DMS 273 (cell line): ENCODE data around the gene PSMG3.
"Not testable (repeated sequence)": the region's sequence is repeated elsewhere in the genome, so short reads cannot be mapped to it uniquely, and the experiment has no call there.

Experiments
- DNase-seq: peaks from one replicate; lab custom pipeline; 2025; ENCODE audit not compliant: unreplicated experiment; lab: John Stamatoyannopoulos, UW

Gene PSMG3

DNA sequence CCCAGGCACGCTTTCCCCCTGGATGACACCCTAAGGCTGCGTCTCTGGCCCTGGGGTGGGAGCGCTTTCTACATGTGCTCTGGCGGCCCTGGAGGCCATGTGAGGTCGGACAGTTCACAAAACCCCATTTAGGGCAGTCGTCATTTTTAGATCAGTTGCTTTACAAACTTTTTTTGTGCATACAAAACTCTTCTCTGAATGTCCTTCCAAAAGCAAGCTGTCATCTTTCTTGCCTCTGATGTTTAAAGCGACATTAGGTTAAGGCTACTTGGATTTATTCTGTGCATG is 33.4 kb downstream of the PSMG3 start:
- no peak for DNase-seq

GRCh38 chr7:1535701-1536454 is 34.0 kb downstream of the PSMG3 start:
- DNase-seq = no peak

GRCh38 chr7:1535100-1535458 is 34.8 kb downstream of the PSMG3 start:
- no peak for DNase-seq

- no peak for DNase-seq
Measured at GRCh38 chr7:1534330-1535099, 35.3 kb downstream of the PSMG3 start.

DNA sequence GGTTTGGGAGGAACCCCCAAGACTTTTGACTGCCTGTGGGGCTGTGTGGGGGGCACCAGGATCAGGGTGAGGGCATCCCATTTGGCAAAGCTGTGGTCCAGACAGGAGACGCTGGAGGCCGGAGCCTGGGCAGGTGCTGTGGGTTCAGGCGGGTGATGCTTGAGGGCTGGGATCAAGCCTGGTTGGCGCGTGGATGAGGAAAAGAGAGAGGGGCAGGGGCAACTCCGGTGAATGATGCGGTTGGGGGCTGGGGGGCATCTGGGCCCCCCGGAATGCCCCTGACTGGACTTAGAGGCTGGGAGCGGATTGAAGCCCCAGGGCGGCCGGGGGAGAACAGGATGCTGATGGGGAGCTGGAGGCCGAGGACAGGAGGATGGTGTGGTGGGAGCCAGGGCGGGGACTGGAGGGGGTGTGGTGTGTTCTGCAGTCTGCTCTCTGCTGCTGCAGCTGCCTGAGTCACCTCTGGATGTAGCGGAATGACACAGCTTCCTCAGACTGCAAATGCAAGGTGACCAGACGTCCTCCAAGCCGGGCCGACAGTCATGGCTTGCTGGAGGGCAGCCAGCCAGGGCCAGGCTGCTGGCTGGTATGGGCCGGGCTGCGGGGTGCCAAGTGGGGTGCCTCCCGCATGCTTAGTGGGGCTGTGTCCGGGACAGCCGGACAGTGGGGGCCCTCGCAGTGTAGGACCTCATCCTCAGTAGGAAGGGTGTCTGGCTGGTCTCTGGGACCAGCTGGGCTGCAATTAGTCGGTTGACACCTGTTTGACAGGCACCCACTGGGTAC is 36.1 kb downstream of the PSMG3 start:
- DNase-seq = peak; percentile 50

DNA sequence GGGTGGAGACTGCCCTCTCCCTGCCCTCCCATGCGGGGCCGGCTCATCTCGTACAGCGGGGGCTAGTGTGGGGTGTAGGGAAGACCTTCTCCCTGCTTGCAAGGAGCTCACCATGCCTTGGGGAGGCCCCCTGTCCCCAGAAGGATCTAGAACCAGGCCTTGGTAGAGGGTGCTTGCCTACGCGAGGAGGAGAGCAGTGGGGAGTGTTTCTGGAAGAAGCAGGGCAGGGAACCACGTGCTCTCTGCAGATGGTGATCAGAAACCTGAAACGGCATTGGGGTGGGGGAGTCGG is 36.6 kb downstream of the PSMG3 start:
- no peak for DNase-seq

DNA sequence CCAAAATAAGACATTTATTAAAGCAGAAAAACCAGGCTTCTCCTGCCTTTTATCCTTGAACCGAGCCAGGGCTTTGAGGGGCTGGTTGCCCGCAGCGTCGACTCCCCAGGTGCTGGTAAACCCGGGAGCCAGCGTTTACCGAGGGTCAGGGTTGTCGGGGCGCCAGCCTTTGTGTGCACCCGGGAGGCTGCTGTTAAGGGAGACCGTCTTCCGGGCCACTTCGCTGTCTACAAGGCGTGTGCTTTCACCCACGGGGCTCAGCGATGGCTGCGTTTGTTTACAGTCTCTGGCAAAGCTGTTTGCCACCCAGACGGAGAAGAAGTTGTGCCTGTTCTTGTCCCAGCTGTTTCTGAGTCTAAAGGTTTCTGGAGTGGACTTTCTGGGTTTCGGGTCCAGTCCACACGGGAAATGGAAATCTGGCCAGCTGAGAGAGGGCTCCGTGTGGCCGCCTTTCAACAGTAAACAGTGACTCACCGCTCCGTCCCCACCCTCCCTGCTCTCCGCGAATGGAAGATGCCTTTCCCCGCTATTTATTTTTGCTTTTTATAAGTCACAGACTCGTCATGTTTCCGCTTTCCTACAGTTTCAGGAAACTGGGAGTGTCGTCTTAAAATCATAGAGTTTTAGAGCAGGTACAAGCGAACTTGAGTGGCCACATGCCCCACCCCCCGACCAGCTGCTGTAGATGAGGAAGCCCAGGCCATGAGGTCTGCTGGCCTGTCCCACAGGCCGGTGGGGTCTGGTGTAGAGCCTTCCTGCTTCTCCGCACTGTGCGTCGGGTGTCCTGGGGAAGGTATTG is 37.2 kb downstream of the PSMG3 start:
- DNase-seq = peak; percentile 59

DNA sequence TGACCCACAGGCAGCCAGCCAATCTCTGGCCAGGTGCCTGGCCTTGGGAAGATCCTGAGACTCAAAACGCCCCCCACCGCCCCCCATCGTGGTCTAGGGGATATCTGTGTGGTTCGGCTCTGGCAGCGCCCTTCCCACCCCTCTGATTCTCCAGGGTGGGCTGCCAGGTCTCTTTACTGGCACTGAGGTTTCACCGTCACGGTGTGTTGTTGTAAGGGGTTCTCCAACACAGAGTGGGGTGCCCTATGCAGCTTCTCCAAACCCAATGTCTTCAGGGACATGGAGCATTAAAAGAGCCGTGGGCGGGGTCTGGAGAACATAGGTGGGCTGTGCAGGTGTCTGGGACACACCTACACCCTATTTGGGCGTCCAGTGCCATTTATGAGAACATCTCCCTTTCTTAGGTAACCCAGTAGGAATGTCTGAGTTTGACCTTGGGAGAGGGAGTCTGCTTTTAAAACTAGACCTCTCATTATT is 37.8 kb downstream of the PSMG3 start:
- DNase-seq = no peak

GRCh38 chr7:1531263-1531978 is 38.4 kb downstream of the PSMG3 start:
- DNase-seq = peak; percentile 59

- no peak for DNase-seq
Measured at GRCh38 chr7:1530946-1531262, 38.9 kb downstream of the PSMG3 start.

- no peak for DNase-seq
Measured at GRCh38 chr7:1529383-1530116, 40.3 kb downstream of the PSMG3 start.

DNA sequence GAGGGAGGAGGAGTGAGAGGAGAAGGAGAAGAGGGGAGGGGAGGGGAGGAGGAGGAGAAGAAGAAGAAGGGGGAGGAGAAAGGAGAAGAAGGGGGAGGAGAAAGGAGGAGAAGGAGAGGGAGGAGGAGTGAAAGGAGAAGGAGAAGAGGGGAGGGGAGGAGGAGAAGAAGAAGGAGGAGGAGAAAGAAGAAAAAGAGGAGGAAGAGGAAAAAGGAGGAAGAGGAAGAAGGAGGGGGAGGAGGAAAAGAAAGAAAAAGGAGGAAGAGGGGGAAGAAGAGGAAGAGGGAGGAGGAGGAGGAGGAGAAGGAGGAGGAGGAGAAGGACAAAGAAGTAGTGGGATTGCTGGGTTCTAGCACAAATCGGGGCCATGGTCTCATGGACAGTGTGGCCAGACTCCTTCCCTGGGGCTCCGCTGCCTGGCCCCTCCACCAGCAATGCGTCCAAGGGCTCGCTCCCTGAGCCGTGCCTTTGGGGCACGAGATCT is 43.5 kb downstream of the PSMG3 start:
- no peak for DNase-seq

GRCh38 chr7:1525409-1525808 is 44.4 kb downstream of the PSMG3 start:
- no peak for DNase-seq

DNA sequence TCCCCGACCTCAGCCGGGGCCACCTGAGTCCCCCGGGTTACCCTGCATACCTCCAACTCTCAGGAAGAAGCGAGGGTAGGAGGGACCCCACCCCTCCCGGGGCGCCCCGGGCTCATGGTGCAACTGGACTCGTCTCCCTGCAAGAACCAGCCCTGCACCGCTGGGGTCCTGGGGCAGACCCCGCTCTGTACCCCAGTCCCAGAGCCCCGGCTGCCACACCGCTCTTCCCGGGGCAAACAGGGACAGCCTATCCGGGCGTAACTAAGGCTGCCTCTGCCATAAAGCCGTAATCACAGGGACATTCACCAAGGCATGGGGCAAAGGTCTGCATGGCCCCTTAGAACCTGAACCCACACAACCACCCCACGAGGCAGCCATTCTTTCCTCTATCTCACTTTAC is 46.0 kb downstream of the PSMG3 start:
- no peak for DNase-seq

- DNase-seq = no peak
Measured at GRCh38 chr7:1523208-1523607, 46.6 kb downstream of the PSMG3 start.

GRCh38 chr7:1521456-1521855 is 48.4 kb downstream of the PSMG3 start:
- no peak for DNase-seq

DNA sequence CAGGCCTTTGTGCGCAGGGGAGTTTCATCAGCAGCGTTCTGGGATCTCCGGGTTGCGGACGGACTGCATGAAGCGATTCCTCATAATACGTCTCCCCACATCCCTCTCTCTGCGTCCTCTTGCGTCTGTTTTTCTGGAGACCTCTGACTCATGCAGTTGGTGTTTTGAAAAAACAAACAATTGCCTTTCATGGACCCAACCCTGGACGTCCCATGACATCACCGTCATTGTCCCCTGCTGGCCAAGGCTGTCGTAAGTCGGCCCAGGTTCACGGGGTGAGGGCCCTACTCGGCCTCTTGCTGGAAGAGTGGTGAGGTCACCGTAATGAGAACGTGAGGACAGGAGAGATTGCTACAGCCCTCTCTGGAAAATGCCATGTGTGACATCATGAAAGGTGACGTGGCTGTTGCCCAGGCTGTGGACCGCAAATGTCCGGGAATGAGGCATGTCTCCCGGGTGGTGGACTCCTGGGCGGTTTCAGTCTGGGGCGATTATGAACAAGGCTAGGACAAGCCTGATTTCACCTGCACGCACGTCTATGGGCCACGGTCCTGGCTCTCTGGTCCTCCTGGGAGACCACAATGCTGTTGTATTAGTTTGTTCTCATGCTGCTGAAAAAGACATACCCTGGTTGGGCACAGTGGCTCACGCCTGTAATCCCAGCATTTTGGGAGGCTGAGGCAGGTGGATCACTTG is 49.1 kb downstream of the PSMG3 start:
- DNase-seq = no peak

DNA sequence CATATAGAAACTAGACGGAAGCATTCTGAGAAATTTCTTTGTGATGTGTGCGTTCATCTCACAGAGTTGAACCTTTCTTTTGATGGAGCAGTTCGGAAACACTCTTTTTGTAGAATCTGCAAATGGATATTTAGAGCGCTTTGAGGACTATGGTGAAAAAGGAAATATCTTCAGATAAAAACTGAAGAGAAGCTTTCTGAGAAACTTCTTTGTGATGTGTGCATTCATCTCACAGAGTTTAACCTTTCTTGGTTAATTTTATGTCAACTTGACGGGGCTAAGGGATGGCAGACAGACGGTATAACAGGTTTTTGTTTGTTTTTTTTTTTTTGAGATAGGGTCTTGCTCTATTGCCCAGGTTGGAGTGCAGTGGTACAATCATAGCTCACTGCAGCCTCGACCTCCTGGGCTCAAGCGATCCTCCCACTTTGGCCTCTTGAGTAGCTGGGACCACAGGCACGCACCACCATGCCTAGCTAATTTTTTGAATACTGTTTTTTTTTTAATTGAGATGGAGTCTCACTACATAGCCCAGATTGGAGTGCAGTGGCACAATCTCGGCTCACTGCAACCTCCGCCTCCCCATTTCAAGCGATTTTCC is 50.4 kb downstream of the PSMG3 start:
- DNase-seq = not testable (repeated sequence)
